Parathyroid adenoma (tissue), 2 donors: Measurements from ENCODE around the gene SPINDOC.

Experiments
- H2AFZ ChIP-seq: fragments of 300-600 bp; sonication (generic); one replicate; pipeline ENCODE4 v1.7.0; 2017; ENCODE audit warnings: antibody characterized with exemption, mild to moderate bottlenecking
- H3K27ac ChIP-seq: fragments of 300-600 bp; sonication (generic); one replicate; pipeline ENCODE4 v1.7.0; 2017
- H3K27me3 ChIP-seq: fragments of 300-600 bp; sonication (generic); one replicate; pipeline ENCODE4 v1.7.0; 2017; ENCODE audit warnings: low read length; ENCODE audit not compliant: control insufficient read depth, insufficient read depth
- H3K36me3 ChIP-seq: fragments of 300-600 bp; sonication (generic); one replicate; pipeline ENCODE4 v1.7.0; 2017; ENCODE audit warnings: low read length; ENCODE audit not compliant: control insufficient read depth, insufficient read depth
- H3K4me1 ChIP-seq: fragments of 300-600 bp; sonication (generic); one replicate; pipeline ENCODE4 v1.7.0; 2017; ENCODE audit warnings: control low read depth
- H3K4me2 ChIP-seq: fragments of 300-600 bp; sonication (generic); one replicate; pipeline ENCODE4 v1.7.0; 2017; ENCODE audit warnings: low read length
- H3K4me3 ChIP-seq: fragments of 300-600 bp; sonication (generic); one replicate; pipeline ENCODE4 v1.7.0; 2017; ENCODE audit warnings: low read depth, low read length
- H3K79me2 ChIP-seq: fragments of 300-600 bp; sonication (generic); one replicate; pipeline ENCODE4 v1.7.0; 2017; ENCODE audit warnings: control low read depth
- H3K9ac ChIP-seq: fragments of 300-600 bp; sonication (generic); one replicate; pipeline ENCODE4 v1.7.0; 2017; ENCODE audit warnings: mild to moderate bottlenecking
- H3K9me3 ChIP-seq: fragments of 300-600 bp; sonication (generic); one replicate; pipeline ENCODE4 v1.7.0; 2017; ENCODE audit warnings: low read length; ENCODE audit not compliant: control insufficient read depth
- CTCF ChIP-seq: fragments of 300-600 bp; sonication (generic); IDR thresholded peaks from one replicate; pipeline ENCODE4 v1.7.0; 2017; ENCODE audit warnings: antibody characterized with exemption, mild to moderate bottlenecking
- donor health status: primary hyperparathyroidism.

Gene SPINDOC

DNA sequence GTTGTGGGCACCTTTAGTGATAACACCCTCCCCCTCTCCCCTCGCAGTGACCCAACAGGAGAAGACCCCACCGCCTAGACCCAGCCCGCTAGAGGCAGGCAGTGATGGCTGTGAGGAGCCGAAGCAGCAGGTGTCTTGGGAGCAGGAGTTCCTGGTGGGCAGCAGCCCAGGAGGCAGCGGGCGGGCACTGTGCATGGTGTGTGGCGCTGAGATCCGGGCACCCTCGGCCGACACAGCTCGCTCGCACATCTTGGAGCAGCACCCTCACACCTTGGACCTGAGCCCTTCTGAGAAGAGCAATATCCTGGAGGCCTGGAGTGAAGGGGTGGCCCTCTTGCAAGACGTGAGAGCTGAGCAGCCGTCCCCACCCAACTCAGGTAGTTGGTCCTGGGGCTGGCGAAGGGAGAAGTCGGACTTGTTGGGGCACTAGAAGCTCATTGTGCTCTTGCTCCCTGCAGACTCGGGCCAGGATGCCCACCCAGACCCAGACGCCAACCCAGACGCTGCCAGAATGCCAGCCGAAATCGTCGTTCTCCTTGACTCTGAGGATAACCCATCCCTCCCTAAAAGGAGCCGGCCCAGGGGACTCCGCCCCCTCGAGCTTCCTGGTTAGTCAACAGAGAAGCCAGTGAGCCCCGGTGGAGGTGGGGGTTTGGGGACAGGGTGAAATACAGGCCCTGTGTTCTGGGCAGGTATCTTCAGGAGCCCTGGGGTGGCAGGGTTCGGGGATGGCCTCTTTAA lies 4.7 kb downstream of the SPINDOC start:
- H3K4me3 ChIP-seq, result no peak overlapping the region
- H3K4me2 ChIP-seq, result no peak overlapping the region
- no peaks in the 10 kb centered on the region for H3K79me2 ChIP-seq
- no peaks in the 10 kb centered on the region for H3K36me3 ChIP-seq
- H3K9ac ChIP-seq, result no peak overlapping the region
- no peak for TF ChIP-seq CTCF
- no peak overlapping the region for H3K27ac ChIP-seq
- H3K4me1 ChIP-seq, result peaks cover 3% of the 10 kb centered on the region
- no peaks in the 10 kb centered on the region for H3K27me3 ChIP-seq
- no peaks in the 10 kb centered on the region for H3K9me3 ChIP-seq
- H2AFZ ChIP-seq, result no peak overlapping the region

GRCh38 chr11:63818609-63819008 lies 5.4 kb downstream of the SPINDOC start:
- Histone ChIP-seq H3K4me1 (peaks cover 3% of the 10 kb centered on the region), H2AFZ (no peak overlapping the region), H3K36me3 (no peaks in the 10 kb centered on the region), H3K4me3 (no peak overlapping the region), H3K27me3 (no peaks in the 10 kb centered on the region), H3K27ac (no peak overlapping the region), H3K79me2 (no peaks in the 10 kb centered on the region), H3K4me2 (no peak overlapping the region), H3K9ac (no peak overlapping the region), H3K9me3 (no peaks in the 10 kb centered on the region)
- no peak for TF ChIP-seq CTCF

- no peaks in the 10 kb centered on the region for H3K36me3 ChIP-seq
- no peak overlapping the region for H3K27ac ChIP-seq
- no peaks in the 10 kb centered on the region for H3K27me3 ChIP-seq
- H3K4me1 ChIP-seq, result no peaks in the 10 kb centered on the region
- no peak overlapping the region for H2AFZ ChIP-seq
- no peak for TF ChIP-seq CTCF
- no peaks in the 10 kb centered on the region for H3K9me3 ChIP-seq
- no peak overlapping the region for H3K9ac ChIP-seq
- H3K4me2 ChIP-seq, result no peak overlapping the region
- no peaks in the 10 kb centered on the region for H3K79me2 ChIP-seq
- H3K4me3 ChIP-seq, result no peak overlapping the region
Measured at GRCh38 chr11:63821411-63821810, 8.2 kb downstream of the SPINDOC start.

- Histone ChIP-seq H3K4me2 (no peak overlapping the region), H3K27ac (no peak overlapping the region), H3K4me3 (no peak overlapping the region), H3K36me3 (no peaks in the 10 kb centered on the region), H3K27me3 (no peaks in the 10 kb centered on the region), H2AFZ (no peak overlapping the region), H3K79me2 (no peaks in the 10 kb centered on the region), H3K4me1 (no peaks in the 10 kb centered on the region), H3K9ac (no peak overlapping the region), H3K9me3 (no peaks in the 10 kb centered on the region)
- no peak for TF ChIP-seq CTCF
Measured at GRCh38 chr11:63826471-63827190, 13.4 kb downstream of the SPINDOC start.
